CD4-positive, alpha-beta T cell treated with Interleukin-15 for 1 hour (primary cell): Measurements from ENCODE around the gene ZNF18.

Source experiments
- DNase-seq: peaks from one replicate; pipeline ENCODE4 v3.0.0-alpha.2; 2020

Gene ZNF18, protein sequence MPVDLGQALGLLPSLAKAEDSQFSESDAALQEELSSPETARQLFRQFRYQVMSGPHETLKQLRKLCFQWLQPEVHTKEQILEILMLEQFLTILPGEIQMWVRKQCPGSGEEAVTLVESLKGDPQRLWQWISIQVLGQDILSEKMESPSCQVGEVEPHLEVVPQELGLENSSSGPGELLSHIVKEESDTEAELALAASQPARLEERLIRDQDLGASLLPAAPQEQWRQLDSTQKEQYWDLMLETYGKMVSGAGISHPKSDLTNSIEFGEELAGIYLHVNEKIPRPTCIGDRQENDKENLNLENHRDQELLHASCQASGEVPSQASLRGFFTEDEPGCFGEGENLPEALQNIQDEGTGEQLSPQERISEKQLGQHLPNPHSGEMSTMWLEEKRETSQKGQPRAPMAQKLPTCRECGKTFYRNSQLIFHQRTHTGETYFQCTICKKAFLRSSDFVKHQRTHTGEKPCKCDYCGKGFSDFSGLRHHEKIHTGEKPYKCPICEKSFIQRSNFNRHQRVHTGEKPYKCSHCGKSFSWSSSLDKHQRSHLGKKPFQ

DNA sequence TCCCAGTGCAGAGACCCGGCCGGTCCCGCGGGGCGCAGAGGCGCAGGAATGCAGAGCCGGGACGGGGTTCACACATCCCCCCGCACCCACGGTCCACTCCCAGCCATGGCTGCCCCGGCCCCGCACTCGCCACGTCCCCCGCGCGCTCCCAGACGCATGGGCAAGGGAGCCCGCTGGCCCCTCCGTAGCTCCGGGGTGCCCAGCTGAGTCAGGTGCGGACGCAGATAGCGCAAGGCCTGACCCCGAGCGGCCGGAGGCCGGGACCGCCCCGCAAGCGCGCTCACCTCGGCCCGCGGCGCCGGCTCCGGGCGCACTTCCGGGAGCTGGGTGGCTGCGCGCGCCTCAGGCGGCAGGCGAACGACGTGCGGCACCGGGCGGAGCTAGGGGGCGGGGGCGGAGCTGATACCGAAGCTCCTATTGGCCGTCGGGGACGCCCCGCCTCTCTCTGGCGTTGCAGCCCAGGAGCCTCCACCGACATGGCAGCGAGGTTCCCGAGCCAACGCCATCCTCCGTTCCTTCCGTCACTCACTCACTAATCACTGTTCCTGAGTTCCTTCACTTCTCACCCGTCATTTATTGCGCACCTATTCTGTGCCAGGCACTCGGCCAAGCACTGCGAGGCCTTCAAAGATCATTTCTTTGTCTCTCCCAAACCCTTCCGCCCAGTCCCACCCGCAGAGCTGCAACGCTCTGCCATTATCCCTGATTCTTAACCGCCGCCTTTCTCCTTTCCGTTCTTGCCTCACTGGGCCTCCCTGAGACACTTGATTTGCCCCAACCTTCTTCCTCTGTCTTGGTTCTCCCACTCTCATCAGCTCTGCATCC, at the start of gene ZNF18:
ZNF18 (minus strand) TSS at position 329 of the 825 bp plus-strand sequence. CDS start 4,646 bp downstream, outside the sequence.
- DNase-seq: peak; percentile 95

DNA sequence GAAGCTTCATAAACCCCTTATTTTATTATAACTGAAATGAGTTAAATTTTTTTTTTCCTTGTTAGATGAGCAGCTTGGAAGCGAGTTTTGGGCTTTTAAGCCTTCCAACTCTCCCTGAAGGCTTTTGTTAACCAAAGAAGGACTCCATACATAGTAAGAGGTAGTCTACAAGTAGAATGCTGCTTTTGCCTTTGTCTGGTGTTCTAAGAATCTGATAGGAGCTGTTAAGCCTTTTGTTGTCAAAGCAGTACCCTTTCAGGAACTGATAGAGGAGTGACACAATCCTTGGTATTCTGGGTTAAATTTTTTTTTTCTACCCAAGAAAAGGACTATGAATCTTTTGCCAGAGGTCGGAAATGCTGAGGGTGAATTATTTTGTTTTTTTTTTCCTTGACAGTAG, 49.5 kb upstream of the ZNF18 start:
- no peak for DNase-seq

DNA sequence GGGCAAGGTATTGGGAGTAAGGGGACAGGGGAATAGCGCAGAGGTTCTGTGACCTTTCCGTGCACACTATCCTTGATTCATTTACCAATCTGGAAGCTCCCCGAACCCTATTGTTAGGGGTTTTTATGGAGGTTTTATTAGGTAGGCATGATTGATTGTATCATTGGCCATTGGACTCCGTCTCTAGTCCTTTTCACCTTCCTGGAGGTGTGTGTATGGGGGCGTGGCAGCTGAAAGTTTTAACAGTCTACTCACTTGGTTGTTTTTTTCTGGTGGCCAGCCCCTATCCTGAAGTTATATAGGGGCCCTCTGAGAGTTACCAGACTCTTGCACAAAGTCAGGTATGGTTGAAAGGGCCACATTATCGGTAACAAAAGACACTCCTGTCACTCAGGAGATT, 46.4 kb upstream of the ZNF18 start:
- DNase-seq: no peak

DNA sequence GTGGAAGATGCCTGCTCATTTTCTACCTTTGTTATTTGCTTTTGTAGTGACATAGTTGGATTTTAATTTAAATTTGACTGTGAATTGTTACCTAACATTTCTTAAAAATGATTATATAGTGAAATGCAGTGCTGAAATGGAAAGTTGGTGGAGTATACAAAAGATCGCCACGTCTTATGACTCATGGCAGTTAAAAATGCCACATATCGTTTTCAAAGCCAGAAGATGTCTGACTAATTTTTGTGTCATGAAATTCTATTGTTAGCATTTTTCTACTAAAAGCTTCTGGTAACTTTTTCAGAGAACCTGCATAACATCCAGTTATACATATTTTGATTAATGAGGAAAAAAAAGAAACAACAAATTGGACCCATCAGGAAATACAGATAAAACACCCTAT, 44.0 kb upstream of the ZNF18 start:
- DNase-seq: no peak

DNA sequence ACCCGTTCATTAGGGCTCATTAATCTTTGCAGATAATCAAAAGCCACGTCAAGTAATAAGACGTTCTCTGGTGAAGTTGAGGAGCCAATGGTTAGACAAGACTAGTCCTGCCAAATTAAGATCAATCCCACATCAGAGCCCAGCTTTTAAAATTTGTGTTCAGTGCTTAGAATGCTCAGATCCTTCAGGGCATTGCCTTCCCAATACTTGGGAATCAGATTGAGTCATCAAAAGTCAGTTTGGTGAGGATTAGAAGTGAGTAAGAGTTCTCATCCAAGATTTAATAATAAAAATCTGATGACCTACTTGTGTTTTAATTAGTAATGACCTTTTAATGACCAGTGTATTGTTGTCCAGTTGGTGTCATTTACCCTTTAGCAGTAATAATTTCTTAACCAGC, 43.2 kb upstream of the ZNF18 start:
- DNase-seq: no peak

DNA sequence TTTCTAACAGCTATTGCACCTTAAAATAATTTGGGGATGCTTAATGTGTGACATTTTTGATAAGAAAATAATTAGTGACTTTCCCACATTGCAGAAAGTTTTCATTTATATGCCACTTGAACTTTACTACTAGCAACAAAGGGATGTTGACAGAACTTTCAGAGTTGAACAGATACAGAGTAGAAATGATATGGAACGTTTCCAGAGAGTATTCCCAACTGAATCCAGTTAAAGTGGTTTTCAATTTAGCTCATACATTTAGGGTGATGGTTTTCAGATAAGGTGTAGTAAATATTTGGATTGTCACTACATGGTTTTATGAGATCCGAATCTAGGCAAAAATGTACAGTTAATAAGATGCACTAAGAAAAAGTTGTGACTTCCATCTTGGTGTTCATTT, 40.7 kb upstream of the ZNF18 start:
- no peak for DNase-seq

DNA sequence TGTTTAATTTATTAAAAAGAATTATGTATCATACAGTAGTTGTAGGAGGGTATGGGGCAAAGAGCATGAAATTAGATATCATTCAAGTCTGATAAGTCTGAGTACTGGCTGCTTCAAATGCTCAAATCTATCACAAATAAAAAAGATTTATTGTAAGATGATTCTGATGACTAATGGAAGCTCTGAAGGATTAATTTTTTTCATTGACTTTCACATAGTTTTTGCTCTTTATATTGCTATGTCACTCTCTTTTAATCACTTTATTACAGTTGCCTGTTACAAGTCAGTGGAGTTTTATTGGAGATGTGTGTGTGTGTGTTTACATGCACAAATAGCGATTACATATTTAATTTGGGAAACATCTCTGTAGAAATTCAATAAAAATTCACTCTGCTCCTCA, 38.4 kb upstream of the ZNF18 start:
- DNase-seq: no peak

DNA sequence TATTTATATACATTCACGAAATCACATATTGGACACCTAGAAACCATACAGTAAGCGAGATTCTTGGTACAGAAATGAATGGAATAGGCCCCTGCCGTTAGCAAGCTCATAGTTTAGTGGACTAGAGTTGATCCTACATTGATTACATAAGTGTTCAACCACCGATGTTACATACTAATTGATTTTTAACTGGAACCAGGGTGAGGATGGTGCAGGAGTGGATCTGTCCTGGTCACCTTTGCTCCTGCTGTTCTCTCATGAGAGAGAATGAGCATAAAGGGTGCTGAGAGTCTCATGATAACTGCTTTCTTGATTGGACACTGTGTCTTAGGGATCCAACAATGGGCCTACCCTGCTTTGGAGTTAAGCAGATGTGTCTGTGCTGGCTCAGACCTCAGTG, 37.3 kb upstream of the ZNF18 start:
- no peak for DNase-seq

DNA sequence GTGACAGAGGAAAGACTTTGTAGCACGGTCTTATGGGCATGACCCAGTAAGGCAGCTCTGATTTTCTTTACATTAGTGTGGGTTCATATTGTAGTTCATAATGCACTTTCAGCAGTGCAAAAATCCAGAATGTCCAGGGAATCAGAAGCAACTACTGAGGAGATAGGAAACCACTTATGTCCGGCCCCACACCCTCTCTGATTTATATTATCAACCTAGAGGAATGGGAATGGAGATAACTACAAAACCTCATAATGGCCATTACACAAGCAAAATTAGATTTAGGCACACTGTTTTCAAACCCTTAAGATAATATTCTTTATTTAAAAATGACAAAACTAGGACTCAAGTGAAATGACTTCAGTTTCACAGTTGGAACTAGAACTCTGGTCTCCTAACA, 31.3 kb upstream of the ZNF18 start:
- DNase-seq: no peak

DNA sequence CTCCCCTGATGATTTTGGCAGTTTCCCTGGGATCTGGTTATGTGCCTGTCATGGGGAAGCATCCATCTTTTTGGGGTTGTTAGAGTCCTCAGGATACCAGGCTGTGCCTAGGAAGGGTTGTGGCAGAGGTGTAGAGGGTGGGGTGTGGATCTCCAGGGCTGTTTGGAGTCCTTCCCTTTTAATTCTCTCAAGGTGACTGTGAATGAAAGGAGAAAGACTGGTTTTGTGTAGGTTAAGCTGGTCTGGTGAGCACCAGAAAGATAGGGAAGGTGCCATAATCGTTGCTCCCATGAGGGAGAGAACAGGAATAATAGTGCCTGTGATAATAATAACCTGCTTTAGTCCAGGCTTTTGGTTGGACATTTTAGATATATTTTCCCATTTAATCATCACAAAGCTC, 30.4 kb upstream of the ZNF18 start:
- DNase-seq: no peak

DNA sequence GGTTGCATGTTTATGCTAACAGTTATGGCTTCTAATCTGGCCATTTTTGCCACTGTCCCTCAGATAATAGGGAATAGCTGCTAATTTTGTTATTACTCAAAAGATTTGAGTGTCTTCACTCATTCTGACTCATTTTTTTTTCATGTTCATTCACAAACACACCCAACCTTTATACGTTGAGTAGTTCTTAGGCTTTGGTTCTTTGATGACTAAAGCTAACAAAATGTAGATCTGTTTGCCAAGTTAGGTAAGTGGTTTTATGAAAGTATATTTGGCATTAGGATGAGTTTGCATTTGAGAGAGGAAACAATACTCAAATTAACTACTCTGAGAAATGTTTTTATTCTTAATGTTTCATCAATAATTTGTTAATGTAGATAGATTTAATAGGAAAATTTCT, 27.1 kb upstream of the ZNF18 start:
- DNase-seq: no peak

DNA sequence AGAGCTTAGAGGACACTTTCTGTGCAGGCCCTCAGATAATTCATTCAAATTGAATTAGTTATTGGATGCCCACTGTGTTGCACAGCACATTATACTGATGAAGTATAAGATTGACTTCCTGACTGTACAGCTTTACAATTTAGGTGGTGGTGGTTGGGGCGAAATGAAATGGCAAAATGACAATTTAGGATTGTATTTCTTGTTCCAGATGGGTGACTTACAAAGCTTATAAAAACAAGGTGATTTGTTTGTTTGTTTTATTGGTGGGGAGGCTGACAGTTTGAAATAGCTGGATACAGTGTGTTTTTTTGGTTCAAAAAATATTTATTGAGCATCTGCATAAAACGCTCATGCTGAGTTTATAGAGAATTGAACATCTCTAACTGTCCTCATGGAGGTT, 25.0 kb upstream of the ZNF18 start:
- no peak for DNase-seq

DNA sequence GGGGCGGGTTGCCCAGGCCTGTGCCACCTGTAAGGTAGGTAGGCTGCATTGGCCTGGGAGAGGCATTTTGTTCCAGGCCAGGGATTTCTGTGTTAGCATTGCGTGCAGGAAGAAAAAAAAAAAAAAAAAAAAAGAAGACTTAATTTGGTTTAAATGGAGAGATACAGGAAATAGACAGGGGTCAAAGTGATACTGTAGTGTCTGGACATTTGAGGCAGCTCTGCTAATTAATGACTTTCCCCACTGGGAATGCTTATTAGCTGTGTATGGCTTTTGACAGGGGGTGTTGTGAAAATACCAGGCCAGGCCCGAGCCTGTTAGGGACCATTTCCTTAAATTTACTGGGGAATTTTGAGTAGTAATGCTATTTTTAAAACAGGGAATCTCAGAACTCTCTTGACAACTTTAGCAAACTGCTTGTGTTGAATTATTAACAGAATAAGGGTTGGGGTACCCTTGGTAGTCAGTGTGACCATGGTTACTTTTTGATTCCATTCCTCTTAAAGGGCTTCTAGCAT, 24.4 kb upstream of the ZNF18 start:
- no peak for DNase-seq

DNA sequence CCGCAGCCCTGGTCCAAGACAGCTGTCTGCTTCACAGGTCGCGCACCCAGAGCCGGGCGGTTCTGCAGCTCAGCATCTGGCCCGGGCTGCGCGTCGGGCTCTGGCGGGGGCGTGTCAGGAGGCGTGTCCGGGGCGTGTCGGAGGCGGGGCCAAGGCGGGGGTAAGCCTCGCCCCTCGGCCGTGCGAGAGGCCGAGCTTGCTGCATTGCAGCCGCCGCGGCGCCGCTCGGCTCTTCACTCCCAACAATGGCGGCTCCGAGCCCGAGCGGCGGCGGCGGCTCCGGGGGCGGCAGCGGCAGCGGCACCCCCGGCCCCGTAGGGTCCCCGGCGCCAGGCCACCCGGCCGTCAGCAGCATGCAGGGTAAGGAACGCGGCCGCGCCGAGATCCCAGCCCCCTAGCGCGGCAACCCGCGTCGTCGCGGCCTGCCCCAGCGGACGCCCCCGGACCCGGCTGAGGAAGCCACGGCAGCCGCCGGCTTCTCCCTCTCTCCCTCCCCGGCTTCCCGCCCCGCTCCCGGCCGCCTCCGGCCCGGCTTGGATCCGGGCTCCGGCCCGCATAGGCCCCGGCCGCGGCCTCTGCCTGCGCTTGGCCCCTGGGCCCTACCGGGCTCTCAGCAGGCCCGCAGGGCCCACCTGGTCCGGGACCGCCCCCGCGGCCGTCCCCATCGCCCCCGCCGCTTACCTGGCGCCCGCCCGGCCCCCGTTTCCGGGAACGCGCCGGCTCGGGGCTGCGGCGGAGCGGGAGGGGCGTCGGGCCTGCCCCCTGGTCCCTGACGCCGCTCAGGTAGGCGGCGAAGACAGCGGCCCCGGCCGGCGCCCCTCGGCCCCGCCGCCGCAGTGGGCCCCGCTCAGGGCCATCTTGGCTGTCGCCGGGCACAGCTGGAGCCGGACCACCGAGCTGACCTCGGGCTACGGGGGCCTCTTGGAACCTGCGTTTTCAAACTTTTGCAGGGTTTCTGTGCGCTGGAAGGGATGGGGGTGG, 23.7 kb upstream of the ZNF18 start, which contains the start of gene MAP2K4:
MAP2K4 (plus strand) TSS at position 236 of the 981 bp plus-strand sequence; CDS start at position 246, 10 bp downstream.
- peak; percentile 93 for DNase-seq

DNA sequence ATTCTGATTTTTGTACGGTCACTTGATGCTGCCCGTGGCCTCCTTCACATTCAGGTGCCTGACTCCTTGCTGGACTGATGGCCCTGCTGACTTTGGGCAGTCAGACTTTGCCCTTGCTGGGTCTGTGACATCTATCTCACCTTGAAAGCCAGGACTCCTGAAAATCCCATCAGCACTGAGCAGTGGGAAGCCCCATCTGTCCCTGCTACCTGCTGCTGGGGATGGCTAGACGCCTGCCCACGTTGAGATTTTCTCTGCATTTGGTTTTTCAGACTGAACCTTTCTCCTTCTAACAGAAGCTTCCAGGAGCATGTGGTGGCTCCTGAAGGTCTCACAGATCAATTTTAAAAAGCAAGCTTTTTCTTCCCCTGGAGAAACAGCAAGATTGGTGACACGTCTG, 10.2 kb upstream of the ZNF18 start:
- no peak for DNase-seq

DNA sequence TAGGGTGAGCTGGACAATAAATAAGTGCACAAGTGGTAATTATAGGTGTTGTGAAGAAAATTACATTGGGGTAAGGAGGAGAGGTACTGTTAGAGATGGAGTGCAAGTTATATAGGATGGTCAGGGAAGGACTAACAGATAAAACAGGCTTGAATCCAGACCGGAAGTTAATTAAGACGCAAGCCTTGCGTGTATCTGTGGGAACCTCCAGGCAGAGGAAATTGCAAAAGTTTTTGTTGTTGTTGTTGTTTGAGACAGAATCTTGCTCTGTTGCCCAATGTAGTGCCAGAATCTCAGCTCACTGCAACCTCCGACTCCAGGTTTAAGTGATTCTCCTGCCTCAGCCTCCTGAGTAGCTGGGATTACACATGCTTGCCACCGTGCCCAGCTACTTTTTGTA, 2.4 kb upstream of the ZNF18 start:
- DNase-seq: no peak

DNA sequence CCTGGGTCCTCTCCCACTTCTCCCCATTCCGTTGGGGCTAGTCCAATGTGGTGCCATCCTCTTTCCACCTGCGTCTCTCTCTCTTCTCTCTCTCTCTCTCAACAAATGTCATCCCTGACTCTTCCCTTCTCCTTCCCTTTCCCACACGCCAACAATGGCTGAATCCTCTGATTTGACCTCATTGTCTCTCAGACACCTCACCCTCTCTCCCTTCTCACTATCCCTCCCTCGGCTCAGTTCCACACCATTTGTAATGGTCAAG, 628 bp upstream of the ZNF18 start:
- no peak for DNase-seq

DNA sequence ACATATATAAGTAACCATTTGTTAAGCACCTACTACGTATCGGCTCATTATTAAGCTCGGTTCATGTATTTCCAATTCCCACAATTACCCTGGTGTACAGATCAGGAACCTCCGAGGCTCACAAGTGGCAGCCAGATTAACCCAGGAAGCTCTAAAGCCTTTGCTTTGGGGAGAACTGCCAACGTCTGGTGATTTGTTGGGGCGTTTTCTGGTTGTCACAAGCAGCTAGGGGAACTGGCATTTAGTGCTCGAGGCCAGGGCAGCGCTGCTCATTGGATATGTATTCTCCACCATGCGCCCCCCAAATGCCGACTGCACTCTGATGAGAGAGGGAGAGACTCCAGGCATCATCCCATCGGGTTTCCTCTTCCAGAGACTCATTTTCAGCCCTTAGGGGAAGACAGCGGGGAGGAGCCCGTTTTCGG, 541 bp downstream of the ZNF18 start:
- DNase-seq: peak; percentile 46

DNA sequence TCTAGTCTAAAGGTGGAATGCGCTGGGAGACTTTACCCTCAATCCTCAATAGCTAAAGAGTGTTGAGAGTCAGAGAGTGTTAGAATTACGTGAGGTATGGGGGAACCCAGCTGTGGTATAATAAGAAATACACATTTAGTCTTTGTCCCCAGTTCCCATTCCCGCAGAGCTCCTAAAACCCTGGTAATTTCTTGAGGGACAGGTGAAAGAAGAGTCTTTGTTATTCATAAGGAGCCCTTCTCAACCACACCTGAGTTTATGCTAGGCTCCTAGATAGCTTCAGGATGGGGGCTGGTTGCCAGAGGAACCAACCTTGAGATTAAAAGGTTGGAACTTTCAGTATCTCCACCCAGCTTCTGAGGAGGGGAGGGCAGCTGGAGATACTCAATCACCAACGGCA, 5.8 kb downstream of the ZNF18 start:
- DNase-seq: no peak

DNA sequence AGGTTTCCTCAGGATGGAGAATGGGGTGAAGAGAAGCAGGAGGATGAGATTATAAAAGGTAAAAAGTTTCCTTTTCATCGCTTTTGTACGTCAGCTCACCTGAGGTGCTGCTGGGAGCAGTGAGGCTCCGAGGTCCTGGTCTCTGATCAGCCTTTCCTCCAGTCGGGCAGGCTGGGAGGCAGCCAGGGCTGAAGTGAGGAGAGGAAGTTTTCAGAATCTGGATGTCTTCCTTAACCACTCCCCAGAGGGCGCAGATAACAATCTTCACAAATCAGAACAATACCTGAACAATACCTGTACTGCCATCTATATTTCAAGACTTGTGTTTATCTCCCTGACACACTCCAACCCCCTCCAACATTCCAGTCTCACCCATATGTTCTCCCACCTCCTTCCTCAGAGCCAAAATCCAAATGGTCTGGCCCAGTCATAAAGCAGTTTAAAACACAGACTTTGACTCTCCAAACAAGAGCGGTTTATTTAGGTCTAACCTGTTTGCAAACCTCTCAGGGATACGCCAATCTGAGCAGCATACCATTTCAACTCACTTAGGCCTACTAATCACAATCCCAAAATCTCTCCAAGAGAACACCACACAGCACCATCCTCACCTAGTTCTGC, 6.8 kb downstream of the ZNF18 start:
- no peak for DNase-seq

DNA sequence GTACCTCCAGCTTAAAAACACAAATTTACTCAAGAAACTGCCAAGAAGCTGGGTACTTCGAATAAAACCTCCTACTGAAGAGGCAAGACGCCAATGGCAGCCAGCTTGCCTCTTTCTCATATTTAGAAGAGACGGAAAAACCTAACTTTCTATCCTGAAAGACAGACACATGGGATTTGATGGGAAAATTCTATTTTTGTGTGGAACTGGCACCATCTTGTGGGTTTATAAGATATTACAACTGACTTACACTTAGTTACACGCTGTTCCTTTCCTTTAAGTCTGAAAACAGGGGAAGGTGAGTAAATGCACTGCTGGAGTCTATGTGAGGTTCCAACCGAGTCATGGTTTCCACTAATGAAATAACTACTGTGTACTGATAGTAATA, 10.3 kb downstream of the ZNF18 start:
- DNase-seq: no peak
